Neural cell (in vitro differentiated cells): ENCODE data around the gene MPPED2. TPM values are rescaled to one million over a fixed set of nuclear protein-coding genes. Genes with fewer than 3 reads are reported as not detected.

ENCODE experiments used
- H2AFZ ChIP-seq: fragments of 200-600, 300-800 bp; sonication (generic), shearing (Covaris generic); 2 replicates; pipeline ENCODE4 v1.6.0; 2014; ENCODE audit warnings: low read depth, mild to moderate bottlenecking, antibody characterized with exemption, low read length, moderate library complexity
- H3F3A ChIP-seq: fragments of 200-600 bp; shearing (Covaris generic); 2 replicates; pipeline ENCODE4 v1.6.1; 2016; ENCODE audit warnings: mild to moderate bottlenecking, moderate library complexity, mixed read lengths, antibody characterized with exemption, low read length; ENCODE audit not compliant: insufficient read depth, poor library complexity, severe bottlenecking
- H3K27ac ChIP-seq: fragments of 200-600, 300-800 bp; sonication (generic), shearing (Covaris generic); 2 replicates; pipeline ENCODE4 v1.5.1; 2014; ENCODE audit warnings: mild to moderate bottlenecking, low read length, moderate library complexity
- H3K27me3 ChIP-seq: fragments of 300-800, 200-600 bp; sonication (generic), shearing (Covaris generic); 2 replicates; pipeline ENCODE4 v1.6.0; 2014; ENCODE audit warnings: mild to moderate bottlenecking, low read depth, low read length, moderate library complexity; ENCODE audit not compliant: insufficient read depth
- H3K36me3 ChIP-seq: fragments of 300-800, 200-600 bp; sonication (generic), shearing (Covaris generic); 2 replicates; pipeline ENCODE4 v1.5.1; 2014; ENCODE audit warnings: mild to moderate bottlenecking, antibody characterized with exemption, low read length, moderate library complexity; ENCODE audit not compliant: insufficient read depth
- H3K4me2 ChIP-seq: fragments of 300-800, 200-600 bp; sonication (generic), shearing (Covaris generic); 2 replicates; pipeline ENCODE4 v1.6.0; 2014; ENCODE audit warnings: mild to moderate bottlenecking, low read length
- H3K4me3 ChIP-seq: fragments of 300-800, 200-600 bp; sonication (generic), shearing (Covaris generic); 2 replicates; pipeline ENCODE4 v1.5.1; 2014; ENCODE audit warnings: mild to moderate bottlenecking, low read length, moderate library complexity
- H3K79me2 ChIP-seq: fragments of 200-600 bp; shearing (Covaris generic); replicated peaks from 2 replicates; pipeline ENCODE4 v1.6.0; 2014; ENCODE audit warnings: mild to moderate bottlenecking, low read length, moderate library complexity; ENCODE audit not compliant: insufficient read depth
- H3K9ac ChIP-seq: fragments of 300-800, 200-600 bp; sonication (generic), shearing (Covaris generic); 2 replicates; pipeline ENCODE4 v1.6.1; 2016; ENCODE audit warnings: mild to moderate bottlenecking, low read length, mixed read lengths
- H3K9me2 ChIP-seq: fragments of 200-600 bp; shearing (Covaris generic); 2 replicates; pipeline ENCODE4 v1.6.1; 2016; ENCODE audit warnings: mild to moderate bottlenecking, low read length, mixed read lengths; ENCODE audit not compliant: insufficient read depth
- H3K9me3 ChIP-seq: fragments of 200-600, 300-800 bp; sonication (generic), shearing (Covaris generic); 2 replicates; pipeline ENCODE4 v1.6.1; 2016; ENCODE audit warnings: mild to moderate bottlenecking, mixed run types, low read length, moderate library complexity, mixed read lengths
- H4K20me1 ChIP-seq: fragments of 200-600 bp; shearing (Covaris generic); 2 replicates; pipeline ENCODE4 v1.6.1; 2016; ENCODE audit warnings: mild to moderate bottlenecking, mixed run types; ENCODE audit not compliant: insufficient read depth
- CTCF ChIP-seq: fragments of 450-650 bp; IDR thresholded peaks from 2 replicates; pipeline ENCODE4 v1.5.1; 2014; ENCODE audit warnings: antibody characterized with exemption, mild to moderate bottlenecking, moderate library complexity; ENCODE audit not compliant: poor library complexity, severe bottlenecking
- EP300 ChIP-seq: fragments of 450-650 bp; conservative IDR thresholded peaks from 2 replicates; pipeline ENCODE4 v1.6.1; 2014; ENCODE audit warnings: antibody characterized with exemption, mild to moderate bottlenecking, moderate library complexity; ENCODE audit not compliant: poor library complexity, severe bottlenecking
- EZH2 ChIP-seq: fragments of 200-600, 300-800 bp; shearing (Covaris generic), sonication (generic); IDR thresholded peaks from 2 replicates; pipeline ENCODE4 v1.6.1; 2014; ENCODE audit warnings: antibody characterized with exemption, low read length, borderline replicate concordance, mild to moderate bottlenecking; ENCODE audit not compliant: insufficient read depth, poor library complexity, severe bottlenecking
- MXI1 ChIP-seq: fragments of 450-650 bp; conservative IDR thresholded peaks from 2 replicates; pipeline ENCODE4 v1.6.1; 2014; ENCODE audit warnings: antibody characterized with exemption, mild to moderate bottlenecking; ENCODE audit not compliant: poor library complexity, severe bottlenecking
- POLR2AphosphoS5 ChIP-seq: IDR thresholded peaks from 2 replicates; pipeline ENCODE4 v1.6.1; 2012
- RAD21 ChIP-seq: fragments of 450-650 bp; conservative IDR thresholded peaks from 2 replicates; pipeline ENCODE4 v1.6.1; 2014; ENCODE audit warnings: antibody characterized with exemption, mild to moderate bottlenecking, moderate library complexity
- REST ChIP-seq: IDR thresholded peaks from 2 replicates; pipeline ENCODE4 v1.6.1; 2012; ENCODE audit warnings: borderline replicate concordance
- SMC3 ChIP-seq: fragments of 450-650 bp; conservative IDR thresholded peaks from 2 replicates; pipeline ENCODE4 v1.6.1; 2014; ENCODE audit warnings: antibody characterized with exemption, mild to moderate bottlenecking, moderate library complexity; ENCODE audit not compliant: poor library complexity
- TAF1 ChIP-seq: IDR thresholded peaks from 2 replicates; pipeline ENCODE4 v1.6.1; 2012; ENCODE audit warnings: low read depth
- polyA plus RNA-seq: library from polyadenylated mRNA; depleted of rRNA; stranded (reverse); fragments of >200 nt; gene quantifications from 2 replicates; pipeline ENCODE4 v1.2.3, GENCODE V29; 2014

The MPPED2 gene
- polyA plus RNA-seq, 1 donor from 2014 or later: 99.7 TPM

- no peak overlapping the region for H3K9ac ChIP-seq
- no peaks in the 10 kb centered on the region for H3F3A ChIP-seq
- peaks cover 3% of the 10 kb centered on the region for H3K36me3 ChIP-seq
- no peaks in the 10 kb centered on the region for H3K9me3 ChIP-seq
- no peaks in the 10 kb centered on the region for H3K9me2 ChIP-seq
- H2AFZ ChIP-seq: no peak overlapping the region
- no peaks in the 10 kb centered on the region for H4K20me1 ChIP-seq
- H3K27ac ChIP-seq: no peak overlapping the region
- TF ChIP-seq POLR2AphosphoS5 (no peak), EZH2 (no peak), REST (no peak), CTCF (no peak)
- no peak overlapping the region for H3K4me3 ChIP-seq
- no peak overlapping the region for H3K4me2 ChIP-seq
- H3K27me3 ChIP-seq: no peaks in the 10 kb centered on the region
- H3K79me2 ChIP-seq: peaks cover 42% of the 10 kb centered on the region
Measured at GRCh38 chr11:30497600-30497999, 88.6 kb downstream of the MPPED2 start.

- Histone ChIP-seq H3K9ac (no peak overlapping the region), H3K27ac (no peak overlapping the region), H3K9me3 (no peaks in the 10 kb centered on the region), H2AFZ (no peak overlapping the region), H3K4me2 (no peak overlapping the region), H3K9me2 (no peaks in the 10 kb centered on the region), H4K20me1 (no peaks in the 10 kb centered on the region), H3K79me2 (peaks cover 36% of the 10 kb centered on the region), H3K4me3 (no peak overlapping the region), H3K36me3 (peaks cover 3% of the 10 kb centered on the region), H3K27me3 (no peaks in the 10 kb centered on the region), H3F3A (no peaks in the 10 kb centered on the region)
- TF ChIP-seq RAD21 (no peak), EP300 (no peak), MXI1 (no peak), EZH2 (no peak), REST (no peak), CTCF (no peak), TAF1 (no peak), POLR2AphosphoS5 (no peak), SMC3 (no peak)
Measured at GRCh38 chr11:30496935-30497334, 89.2 kb downstream of the MPPED2 start.
